IPS-18a (cell line): ENCODE results near the gene TEX54.

Experiments used
- H3K27ac ChIP-seq: one replicate; pipeline ENCODE4 v1.5.1; 2013; ENCODE audit warnings: low read length
- H3K27me3 ChIP-seq: one replicate; pipeline ENCODE4 v1.6.1; 2013; ENCODE audit warnings: mild to moderate bottlenecking, low read length; ENCODE audit not compliant: control insufficient read depth, insufficient read depth
- H3K36me3 ChIP-seq: one replicate; pipeline ENCODE4 v1.6.1; 2013; ENCODE audit warnings: low read depth, low read length; ENCODE audit not compliant: control insufficient read depth
- H3K4me1 ChIP-seq: one replicate; pipeline ENCODE4 v1.6.1; 2013; ENCODE audit warnings: low read depth, low read length; ENCODE audit not compliant: control insufficient read depth
- H3K4me3 ChIP-seq: one replicate; pipeline ENCODE4 v1.5.1; 2013; ENCODE audit warnings: low read length
- H3K9ac ChIP-seq: one replicate; pipeline ENCODE4 v1.6.1; 2013; ENCODE audit warnings: mild to moderate bottlenecking, low read length, moderate library complexity
- H3K9me3 ChIP-seq: one replicate; pipeline ENCODE4 v1.6.1; 2013; ENCODE audit warnings: low read depth, low read length; ENCODE audit not compliant: control insufficient read depth

The TEX54 gene

GRCh38 chr11:62832336-62833234, at the start of gene TEX54:
TSS of gene TEX54 (minus strand) at chr11:62832841.
- peak within 1 kb of the TSS; percentile 56 for H3K27ac ChIP-seq
- peak within 1 kb of the TSS; percentile 69 for H3K9ac ChIP-seq
- H3K36me3 ChIP-seq, result peaks cover 33% of the 10 kb centered on the region
- peaks cover 6% of the 10 kb centered on the region for H3K4me1 ChIP-seq
- H3K27me3 ChIP-seq, result no peaks in the 10 kb centered on the region
- peak within 1 kb of the TSS; percentile 81 for H3K4me3 ChIP-seq
- no peaks in the 10 kb centered on the region for H3K9me3 ChIP-seq

- H3K9me3 ChIP-seq, result no peaks in the 10 kb centered on the region
- peak overlapping the region; percentile 100 for H3K9ac ChIP-seq
- H3K36me3 ChIP-seq, result peaks cover 71% of the 10 kb centered on the region
- H3K4me1 ChIP-seq, result peaks cover 28% of the 10 kb centered on the region
- H3K27ac ChIP-seq, result peak overlapping the region; percentile 99
- H3K4me3 ChIP-seq, result peak overlapping the region; percentile 89
- no peaks in the 10 kb centered on the region for H3K27me3 ChIP-seq
These were observed 49.7 kb upstream of the TEX54 start for GRCh38 chr11:62882431-62882749.

- Histone ChIP-seq H3K27ac (peak overlapping the region; percentile 99), H3K9me3 (no peaks in the 10 kb centered on the region), H3K36me3 (peaks cover 71% of the 10 kb centered on the region), H3K27me3 (no peaks in the 10 kb centered on the region), H3K4me3 (peak overlapping the region; percentile 89), H3K4me1 (peaks cover 28% of the 10 kb centered on the region), H3K9ac (peak overlapping the region; percentile 100)
These were observed 49.2 kb upstream of the TEX54 start for GRCh38 chr11:62881579-62882430.

GRCh38 chr11:62880803-62881578, 48.4 kb upstream of the TEX54 start, which contains the start of gene SLC3A2:
TSS of gene SLC3A2 (plus strand) at chr11:62880896. CDS start at chr11:62881024, 128 bp downstream.
- peak within 1 kb of the TSS; percentile 89 for H3K4me3 ChIP-seq
- H3K27ac ChIP-seq, result peak within 1 kb of the TSS; percentile 99
- H3K4me1 ChIP-seq, result peaks cover 28% of the 10 kb centered on the region
- H3K27me3 ChIP-seq, result no peaks in the 10 kb centered on the region
- H3K36me3 ChIP-seq, result peaks cover 70% of the 10 kb centered on the region
- H3K9ac ChIP-seq, result peak within 1 kb of the TSS; percentile 100
- H3K9me3 ChIP-seq, result no peaks in the 10 kb centered on the region

- H3K4me1 ChIP-seq, result peaks cover 28% of the 10 kb centered on the region
- H3K27ac ChIP-seq, result peak overlapping the region; percentile 26
- no peaks in the 10 kb centered on the region for H3K27me3 ChIP-seq
- peaks cover 67% of the 10 kb centered on the region for H3K36me3 ChIP-seq
- no peaks in the 10 kb centered on the region for H3K9me3 ChIP-seq
- peak overlapping the region; percentile 100 for H3K9ac ChIP-seq
- H3K4me3 ChIP-seq, result peak overlapping the region; percentile 89
These were observed 47.7 kb upstream of the TEX54 start for GRCh38 chr11:62880231-62880802.

- Histone ChIP-seq H3K9ac (peak overlapping the region; percentile 100), H3K4me3 (peak overlapping the region; percentile 89), H3K4me1 (peaks cover 28% of the 10 kb centered on the region), H3K9me3 (no peaks in the 10 kb centered on the region), H3K27ac (peak overlapping the region; percentile 26), H3K27me3 (no peaks in the 10 kb centered on the region), H3K36me3 (peaks cover 67% of the 10 kb centered on the region)
These were observed 46.8 kb upstream of the TEX54 start for GRCh38 chr11:62879235-62879978.

- Histone ChIP-seq H3K4me1 (peaks cover 13% of the 10 kb centered on the region), H3K27ac (no peak overlapping the region), H3K9ac (no peak overlapping the region), H3K36me3 (peaks cover 56% of the 10 kb centered on the region), H3K27me3 (no peaks in the 10 kb centered on the region), H3K9me3 (no peaks in the 10 kb centered on the region), H3K4me3 (no peak overlapping the region)
These were observed 44.1 kb upstream of the TEX54 start for GRCh38 chr11:62876712-62877111.

GRCh38 chr11:62875698-62876478, 43.2 kb upstream of the TEX54 start:
- H3K36me3 ChIP-seq, result peaks cover 58% of the 10 kb centered on the region
- no peak overlapping the region for H3K9ac ChIP-seq
- H3K27me3 ChIP-seq, result no peaks in the 10 kb centered on the region
- no peaks in the 10 kb centered on the region for H3K9me3 ChIP-seq
- no peak overlapping the region for H3K27ac ChIP-seq
- no peak overlapping the region for H3K4me3 ChIP-seq
- H3K4me1 ChIP-seq, result peaks cover 13% of the 10 kb centered on the region

GRCh38 chr11:62874851-62875250, 42.2 kb upstream of the TEX54 start:
- no peak overlapping the region for H3K9ac ChIP-seq
- H3K9me3 ChIP-seq, result no peaks in the 10 kb centered on the region
- H3K36me3 ChIP-seq, result peaks cover 56% of the 10 kb centered on the region
- no peak overlapping the region for H3K4me3 ChIP-seq
- H3K4me1 ChIP-seq, result peaks cover 6% of the 10 kb centered on the region
- H3K27me3 ChIP-seq, result no peaks in the 10 kb centered on the region
- no peak overlapping the region for H3K27ac ChIP-seq

GRCh38 chr11:62865635-62866034, 33.0 kb upstream of the TEX54 start:
- peaks cover 25% of the 10 kb centered on the region for H3K36me3 ChIP-seq

More at GRCh38 chr11:62865635-62866034, 33.0 kb upstream of the TEX54 start:
- Histone ChIP-seq H3K4me3 (no peak overlapping the region), H3K27me3 (no peaks in the 10 kb centered on the region), H3K4me1 (peaks cover 11% of the 10 kb centered on the region), H3K9me3 (no peaks in the 10 kb centered on the region), H3K9ac (no peak overlapping the region), H3K27ac (no peak overlapping the region)
